GM18520 (cell line): Measurements from ENCODE around the gene S100A16.
"Not testable (repeated sequence)": the region's sequence is repeated elsewhere in the genome, so short reads cannot be mapped to it uniquely, and the experiment has no call there.

Source experiments
- ATAC-seq: cut with Tn5 transposase; IDR thresholded peaks from one replicate; pipeline ENCODE4 v1.9.1; 2021; ENCODE audit not compliant: unreplicated experiment

Gene S100A16, protein sequence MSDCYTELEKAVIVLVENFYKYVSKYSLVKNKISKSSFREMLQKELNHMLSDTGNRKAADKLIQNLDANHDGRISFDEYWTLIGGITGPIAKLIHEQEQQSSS

DNA sequence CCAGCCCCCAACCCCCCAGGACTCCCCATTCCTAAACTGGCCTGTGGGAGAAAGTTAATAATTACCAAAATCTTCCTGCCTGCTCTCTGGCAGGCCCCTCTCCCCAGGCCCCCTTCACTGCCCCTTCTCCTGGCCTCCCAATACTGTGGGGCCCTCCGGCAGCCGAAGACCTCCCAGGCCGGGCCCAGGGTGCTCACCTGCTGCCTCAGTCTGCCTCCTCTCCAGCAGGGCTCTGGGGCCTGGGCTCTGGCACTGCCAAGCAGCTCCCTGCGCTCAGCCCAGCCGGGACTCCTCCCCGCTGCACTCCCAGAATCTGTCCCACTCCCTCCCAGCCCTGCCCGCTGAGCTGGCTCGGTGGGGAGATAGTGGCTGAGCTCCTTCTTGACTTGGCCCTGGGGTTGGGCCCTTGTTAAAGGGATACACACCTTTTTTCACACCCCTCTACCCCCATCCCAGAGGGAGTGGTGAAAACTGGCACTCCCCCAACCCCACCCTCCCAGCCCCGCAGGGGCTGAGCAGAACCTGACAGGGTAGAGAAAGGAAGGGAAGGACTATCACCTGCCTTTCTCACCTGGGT lies at the start of gene S100A16:
Gene S100A16, minus strand, starts transcription at position 383 of the 577 bp plus-strand sequence. CDS start 4,986 bp downstream, outside the sequence.
- no peak for ATAC-seq

DNA sequence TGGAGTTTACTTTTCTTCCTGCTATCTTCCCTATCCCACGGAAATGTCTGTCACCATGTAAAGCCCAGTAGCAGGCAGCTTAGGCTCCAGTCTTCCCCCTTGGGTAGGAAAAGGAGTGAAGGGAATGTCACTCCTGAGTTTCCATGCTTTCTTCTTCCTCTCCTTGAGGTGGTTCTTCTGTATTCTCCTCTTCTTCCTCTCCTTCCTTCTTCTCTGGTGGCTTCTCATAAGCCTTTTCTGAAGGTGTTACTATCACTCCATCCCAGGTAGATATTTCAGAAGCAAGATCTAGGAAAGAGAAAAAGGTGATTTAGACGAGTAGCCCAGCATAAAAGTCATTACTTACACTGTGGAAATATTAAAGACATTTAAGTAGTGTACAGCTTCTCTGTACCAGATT lies 49.3 kb upstream of the S100A16 start:
- no peak for ATAC-seq

DNA sequence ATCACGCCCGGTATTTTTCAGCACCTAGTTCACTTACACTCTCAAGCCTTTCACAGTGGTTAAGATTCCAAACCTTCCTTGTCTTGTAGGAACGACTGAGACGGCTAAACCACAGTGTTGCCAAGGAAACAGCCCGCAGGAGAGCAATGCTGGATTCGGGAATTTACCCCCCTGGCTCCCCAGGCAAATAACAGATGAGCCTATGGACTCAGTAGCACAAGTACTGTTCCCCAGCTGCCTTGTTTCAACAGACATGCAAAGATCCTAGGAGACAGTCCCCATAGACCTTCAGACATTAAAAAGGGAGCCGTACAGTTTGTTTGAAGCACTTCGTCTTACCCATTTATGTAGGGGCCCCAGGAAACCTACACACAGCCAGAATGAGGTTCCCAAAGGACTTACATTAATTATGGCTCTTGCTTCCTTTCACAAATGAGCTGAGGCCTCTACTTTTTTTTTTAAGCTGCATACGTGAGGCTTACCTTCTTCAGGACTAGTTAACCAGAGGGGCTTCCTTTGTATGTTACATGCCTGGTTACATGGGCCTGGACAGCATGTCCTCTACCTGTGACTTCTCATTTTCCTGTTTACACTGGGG lies 48.3 kb upstream of the S100A16 start:
- ATAC-seq, result no peak

DNA sequence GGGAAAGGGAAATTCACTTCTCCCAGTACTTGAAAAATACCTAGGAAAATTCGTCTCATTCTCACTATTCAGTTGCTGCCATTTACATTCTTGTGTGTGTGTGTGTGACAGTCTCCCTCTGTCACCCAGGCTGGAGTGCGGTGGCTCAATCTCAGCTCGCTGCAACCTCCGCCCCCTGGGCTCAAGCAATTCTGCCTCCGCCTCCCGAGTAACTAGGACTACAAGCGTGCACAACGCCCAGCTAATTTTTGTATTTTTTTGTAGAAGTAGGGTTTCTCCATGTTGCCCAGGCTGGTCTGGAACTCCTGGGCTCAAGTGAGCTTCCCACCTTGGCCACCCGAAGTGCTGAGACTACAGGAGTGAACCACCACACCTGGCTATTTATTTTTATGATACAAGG lies 46.7 kb upstream of the S100A16 start:
- no peak for ATAC-seq

DNA sequence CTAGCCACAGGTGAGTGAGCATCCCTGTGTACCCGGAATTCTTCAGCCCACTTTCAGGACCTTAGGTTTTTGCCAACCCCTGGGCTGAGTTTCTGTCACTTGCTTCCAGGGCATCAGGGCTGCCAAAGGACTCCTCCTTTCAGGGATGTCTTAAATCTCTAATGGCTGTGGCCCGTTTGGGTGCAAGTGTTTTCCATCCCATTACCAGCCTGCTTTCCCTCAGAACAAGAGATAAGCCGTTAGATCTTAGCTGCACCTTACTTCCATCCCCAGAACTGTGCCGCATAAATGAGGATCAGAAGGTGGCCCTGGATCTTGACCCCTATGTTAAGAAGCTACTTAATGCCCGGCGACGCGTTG lies 46.2 kb upstream of the S100A16 start:
- ATAC-seq, result no peak

DNA sequence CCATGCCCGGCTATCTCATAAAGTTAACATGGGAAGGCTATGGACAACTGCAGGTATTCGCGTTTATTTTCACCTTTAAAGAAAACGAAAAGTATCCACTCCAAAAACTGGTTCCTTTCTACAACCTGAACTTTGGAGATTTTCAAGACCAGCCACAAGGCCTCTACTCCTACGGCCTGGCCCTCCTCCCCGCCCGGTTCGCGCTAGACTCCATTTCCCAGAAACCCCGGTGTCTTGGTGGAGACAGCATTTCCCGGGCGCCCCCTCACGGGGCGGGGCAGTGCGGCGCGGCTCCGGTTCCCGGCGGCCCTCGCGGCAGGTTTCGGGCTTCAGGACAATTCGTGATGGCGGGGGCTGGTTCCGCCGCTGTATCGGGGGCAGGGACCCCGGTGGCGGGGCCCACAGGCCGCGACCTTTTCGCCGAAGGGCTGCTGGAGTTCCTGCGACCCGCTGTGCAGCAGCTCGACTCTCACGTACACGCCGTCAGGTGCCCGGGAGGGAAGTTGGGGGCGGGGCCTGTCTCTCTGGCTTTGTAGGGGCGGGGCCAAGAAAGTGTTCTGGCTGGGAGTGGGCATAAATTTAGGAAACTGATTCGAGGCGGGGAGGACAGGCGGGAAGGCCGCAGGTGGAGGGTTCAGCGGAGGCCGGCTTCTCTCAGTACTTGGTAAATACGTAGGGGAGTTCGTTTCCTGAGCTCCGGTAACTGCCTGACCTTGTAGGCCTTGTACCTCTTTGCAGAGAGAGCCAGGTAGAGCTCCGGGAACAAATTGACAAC lies 45.6 kb upstream of the S100A16 start, which contains the start of gene SNAPIN:
Gene SNAPIN, plus strand, starts transcription at position 304 of the 775 bp plus-strand sequence. Its CDS starts 41 bp downstream, at position 345.
- peak; percentile 75 for ATAC-seq

DNA sequence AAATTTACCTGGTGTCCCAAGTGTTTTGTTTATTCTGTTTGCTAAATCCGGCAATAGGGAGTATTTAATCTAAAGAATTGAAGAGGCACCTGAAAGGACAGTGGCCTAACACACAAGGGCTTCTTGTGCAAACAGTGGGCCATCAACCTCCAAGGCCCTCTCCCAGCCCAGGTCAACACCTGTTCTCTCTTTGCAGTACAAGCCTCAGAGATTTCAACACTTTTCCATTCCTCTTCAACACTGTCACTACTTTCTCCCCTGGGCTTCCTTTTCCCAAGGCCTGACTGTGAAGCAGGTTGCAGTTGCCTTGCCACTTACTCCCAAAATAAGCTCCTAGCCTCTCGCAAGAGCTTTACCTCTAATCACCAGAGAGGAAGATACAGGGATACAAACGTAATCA lies 42.4 kb upstream of the S100A16 start:
- no peak for ATAC-seq

DNA sequence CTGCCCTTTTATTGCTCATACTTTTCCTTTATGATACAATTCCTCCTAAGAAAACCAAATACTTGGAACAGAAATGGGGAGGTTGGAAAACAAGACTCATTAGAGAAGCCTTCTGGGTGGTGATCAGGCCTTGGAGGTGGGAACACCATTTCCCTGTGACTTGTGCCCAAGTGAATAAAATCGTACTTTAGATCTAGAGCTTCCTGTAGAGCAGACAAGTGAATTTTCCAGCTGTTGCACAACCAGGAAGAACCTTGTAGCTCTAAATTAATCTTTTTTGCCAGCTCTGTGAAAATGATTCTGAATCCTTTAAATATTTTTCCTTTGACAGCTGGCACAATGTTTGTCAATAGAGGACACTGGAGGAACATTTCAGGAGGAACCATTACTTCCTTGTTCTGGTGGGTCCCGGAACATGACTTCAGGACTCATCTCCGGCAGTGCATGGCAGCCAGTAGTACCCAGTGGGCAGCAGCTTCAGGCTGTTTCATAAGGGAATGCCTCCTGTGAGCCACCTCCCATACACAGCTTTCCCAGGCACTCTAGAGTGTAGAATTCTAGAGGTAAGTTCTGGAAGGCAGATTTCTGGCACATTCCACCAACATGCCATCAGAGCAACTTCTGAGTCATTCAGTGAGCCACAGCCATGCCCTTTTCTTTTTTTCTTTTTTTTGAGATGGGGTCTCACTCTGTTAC lies 40.0 kb upstream of the S100A16 start:
- ATAC-seq, result no peak

DNA sequence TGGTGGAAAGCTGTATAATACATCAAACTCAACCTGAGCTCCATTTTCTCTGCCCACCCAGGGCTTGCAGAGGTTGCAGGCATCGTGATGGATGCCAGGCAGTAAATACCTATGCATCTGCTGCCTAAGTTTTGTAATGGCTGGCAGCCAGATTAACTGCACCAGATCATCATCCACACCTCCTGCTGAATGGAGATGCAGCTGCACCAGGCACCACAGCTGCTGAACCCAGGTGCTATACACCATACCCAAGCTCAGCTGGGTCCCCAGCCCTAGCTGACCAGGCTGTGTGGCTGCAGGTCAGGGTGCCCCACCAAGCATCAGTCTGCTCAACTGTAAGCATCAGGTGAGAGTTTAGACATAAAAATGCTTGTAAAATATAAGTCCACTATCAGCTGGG lies 38.8 kb upstream of the S100A16 start:
- no peak for ATAC-seq

DNA sequence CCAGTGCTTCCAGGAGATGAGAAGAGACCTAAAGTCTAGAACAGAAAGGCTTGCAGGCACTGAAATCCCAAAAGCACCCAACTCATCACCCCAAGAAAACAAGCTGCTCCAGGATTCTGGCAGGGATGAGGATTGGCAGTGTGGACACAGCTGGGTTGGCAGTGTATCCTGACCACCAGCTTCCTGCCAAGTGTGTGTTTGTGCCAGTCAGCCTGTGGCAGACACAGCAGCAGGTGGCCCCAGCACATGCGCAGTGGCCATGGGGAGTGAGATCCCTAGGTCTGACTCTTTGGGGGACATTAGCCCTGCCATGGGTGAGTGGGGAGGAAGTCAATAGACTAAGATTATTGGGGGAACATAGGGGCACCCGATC lies 36.9 kb upstream of the S100A16 start:
- no peak for ATAC-seq

DNA sequence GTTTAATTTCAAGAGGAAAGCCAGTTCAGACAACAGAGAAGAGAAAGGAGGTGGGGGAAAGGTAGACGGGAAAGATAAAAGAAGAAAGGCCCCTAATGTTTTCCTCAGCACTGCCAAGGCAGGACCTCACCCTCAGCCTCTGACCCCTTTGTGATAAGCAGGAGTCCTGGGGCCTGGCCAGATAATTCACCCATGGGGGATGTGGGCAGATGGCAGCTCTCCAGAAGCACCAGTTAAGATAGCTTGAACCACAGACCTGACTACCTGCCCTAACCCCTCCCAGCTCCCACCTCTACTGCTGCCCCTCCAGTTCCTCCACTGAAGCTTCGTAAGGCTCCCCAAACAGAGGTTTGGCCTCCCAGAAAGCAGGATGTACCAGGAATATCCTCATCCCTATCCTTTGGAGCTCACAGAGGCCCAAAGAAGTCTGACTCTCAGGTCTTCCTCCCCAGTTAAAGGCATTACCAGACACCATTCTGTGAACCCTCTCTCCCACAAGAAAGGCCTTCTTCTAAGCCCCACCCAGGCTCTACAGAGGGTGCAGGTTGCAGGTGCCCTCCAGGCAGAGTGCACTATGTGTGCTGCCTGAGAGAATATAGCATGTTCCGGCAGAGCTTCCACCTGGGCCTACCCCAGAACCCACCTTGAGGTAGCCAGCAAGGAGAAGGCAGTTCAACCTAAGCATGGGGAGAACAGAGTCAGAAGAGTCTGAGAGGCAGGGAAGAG lies 36.4 kb upstream of the S100A16 start:
- no peak for ATAC-seq

DNA sequence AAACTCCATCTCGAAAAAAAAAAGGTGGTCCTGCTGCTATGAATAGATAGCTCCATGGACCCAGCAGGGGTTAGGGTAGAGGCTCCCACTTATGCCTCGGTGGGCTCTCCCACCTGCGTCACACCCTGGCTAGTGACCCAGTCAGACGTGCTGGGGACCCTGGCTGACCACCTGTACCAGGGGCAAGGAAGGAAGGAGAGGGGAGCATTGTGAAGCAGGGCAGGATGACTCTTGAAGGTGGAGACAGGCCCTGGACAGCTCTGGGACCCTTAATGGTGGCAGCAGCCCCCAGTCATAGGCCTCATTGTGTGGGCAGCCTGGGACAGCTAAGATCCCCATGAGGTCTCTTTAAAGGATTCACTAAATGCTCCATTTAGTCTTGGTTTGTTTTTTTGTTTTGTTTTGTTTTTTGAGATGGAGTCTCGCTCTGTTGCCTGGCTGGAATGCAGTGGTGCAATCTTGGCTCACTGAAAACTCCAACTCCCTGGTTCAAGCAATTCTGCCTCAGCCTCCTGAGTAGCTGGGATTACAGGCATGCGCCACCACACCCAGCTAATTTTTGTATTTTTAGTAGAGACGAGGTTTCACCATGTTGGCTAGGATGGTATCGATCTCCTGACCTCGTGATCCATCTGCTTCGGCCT lies 35.2 kb upstream of the S100A16 start:
- ATAC-seq, result no peak

DNA sequence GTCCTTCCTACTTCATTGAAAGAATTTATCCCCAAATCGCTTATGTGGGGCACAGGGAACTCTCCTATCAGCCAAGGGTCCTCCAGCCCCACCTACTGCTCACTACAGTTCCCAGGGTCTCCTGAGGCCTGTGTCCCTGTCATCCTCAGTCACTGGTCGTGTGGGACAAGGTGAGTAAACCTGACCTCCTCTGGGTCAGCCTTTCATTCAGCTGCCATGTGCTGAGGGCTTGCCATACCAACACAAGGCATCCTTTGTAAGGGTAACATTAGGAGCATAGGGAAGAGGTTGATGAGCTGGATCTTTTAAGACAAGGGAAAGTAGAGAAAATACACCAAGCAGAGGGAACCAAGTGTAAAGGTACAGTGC lies 34.4 kb upstream of the S100A16 start:
- ATAC-seq, result no peak

DNA sequence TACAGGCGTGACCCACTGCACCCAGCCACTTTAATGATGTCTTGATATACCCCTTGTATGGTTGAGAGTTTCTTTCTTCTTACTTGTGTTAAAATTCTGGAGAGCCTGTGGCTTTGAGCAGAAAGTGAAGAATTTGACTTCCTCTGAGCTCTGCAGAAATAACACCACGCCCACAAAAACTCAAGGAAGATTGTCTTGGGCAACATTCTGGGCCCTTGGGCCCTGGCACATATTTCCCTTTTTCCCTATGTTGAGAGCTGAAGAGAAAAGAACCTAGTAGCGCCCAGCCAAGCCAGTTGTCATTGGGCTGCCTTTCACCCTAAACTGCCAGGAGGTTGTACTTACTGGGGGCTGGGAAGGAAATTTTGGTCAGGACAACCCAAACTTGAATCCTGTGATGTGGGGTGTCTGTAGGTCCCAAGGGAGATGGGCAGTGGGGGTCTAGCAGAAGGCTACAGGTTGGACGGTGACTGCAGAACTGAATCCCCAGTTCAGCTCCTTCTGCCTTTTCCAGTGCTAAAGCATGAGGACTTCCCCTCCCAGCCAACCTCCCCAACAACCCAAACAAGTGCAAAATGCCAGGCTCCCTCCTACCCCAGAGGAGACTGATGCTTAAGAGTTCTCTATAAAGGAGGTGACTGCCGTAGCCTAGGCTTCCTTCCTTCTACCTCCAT lies 33.9 kb upstream of the S100A16 start:
- ATAC-seq, result no peak

DNA sequence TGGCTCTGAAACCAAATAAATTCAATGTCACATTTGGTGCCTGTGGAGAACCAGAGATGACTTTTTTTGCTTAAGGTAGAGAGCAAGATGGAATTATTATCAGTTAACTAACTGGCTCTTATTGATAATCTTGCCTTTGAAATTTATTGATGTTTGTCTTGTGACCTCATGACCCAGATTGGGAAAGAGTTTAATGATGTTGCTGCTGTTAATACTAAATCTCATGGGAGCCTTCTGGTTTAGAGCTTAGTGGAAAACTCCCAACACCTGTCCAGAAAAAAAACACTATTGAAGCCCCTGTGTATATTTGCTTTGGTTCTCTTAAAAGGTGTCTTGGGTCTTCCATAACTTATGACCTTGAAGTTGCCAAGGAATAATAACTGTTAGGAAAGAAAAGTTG lies 30.9 kb upstream of the S100A16 start:
- no peak for ATAC-seq

DNA sequence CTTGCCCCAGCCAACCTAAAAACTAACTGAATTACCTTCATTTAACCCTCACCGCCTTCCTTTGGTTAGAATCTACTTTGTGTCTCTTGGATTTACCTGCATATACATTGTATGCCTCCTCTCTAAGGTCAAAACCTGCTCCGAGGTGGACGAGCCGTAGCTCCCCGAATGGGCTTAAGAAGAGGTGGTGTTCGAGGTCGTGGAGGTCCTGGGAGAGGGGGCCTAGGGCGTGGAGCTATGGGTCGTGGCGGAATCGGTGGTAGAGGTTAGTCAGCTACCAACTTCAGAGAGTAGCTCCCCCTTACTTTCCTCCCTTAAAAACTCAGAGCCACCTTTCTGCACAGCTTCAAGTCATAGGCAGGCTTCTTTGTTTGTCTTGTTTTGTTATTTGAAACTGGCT lies 30.2 kb upstream of the S100A16 start:
- no peak for ATAC-seq

DNA sequence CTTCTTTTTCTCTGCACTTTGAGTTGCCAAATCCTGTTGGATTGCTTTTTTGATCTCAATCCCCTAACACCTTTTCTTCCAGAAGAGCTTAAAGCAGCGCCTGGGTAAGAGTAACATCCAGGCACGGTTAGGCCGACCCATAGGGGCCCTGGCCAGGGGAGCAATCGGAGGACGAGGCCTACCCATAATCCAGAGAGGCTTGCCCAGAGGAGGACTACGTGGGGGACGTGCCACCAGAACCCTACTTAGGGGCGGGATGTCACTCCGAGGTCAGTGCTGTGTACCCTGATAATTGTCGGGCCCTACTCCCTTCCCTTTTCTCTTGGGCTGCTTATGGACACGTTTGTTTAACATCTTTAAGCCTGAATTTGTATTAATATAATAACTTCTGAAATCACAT lies 29.2 kb upstream of the S100A16 start:
- ATAC-seq, result no peak

DNA sequence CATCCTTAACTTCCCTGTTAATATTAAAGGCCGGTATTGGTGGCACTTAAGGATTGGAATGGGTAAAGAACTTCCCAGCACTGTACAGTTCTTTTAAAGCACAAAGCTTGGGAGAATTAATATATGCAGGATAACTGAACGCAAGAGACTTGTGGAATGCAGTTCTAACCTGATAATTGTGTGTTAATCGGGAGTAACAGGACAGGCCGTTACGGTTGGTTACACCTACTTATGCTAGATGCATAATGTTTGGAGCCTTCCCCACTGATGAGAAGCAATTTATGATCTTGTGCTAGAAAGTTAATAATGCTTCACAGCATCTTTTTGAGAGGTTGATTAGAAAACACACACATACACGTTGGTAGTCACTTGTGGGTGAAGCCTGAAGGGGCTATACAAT lies 27.9 kb upstream of the S100A16 start:
- no peak for ATAC-seq

DNA sequence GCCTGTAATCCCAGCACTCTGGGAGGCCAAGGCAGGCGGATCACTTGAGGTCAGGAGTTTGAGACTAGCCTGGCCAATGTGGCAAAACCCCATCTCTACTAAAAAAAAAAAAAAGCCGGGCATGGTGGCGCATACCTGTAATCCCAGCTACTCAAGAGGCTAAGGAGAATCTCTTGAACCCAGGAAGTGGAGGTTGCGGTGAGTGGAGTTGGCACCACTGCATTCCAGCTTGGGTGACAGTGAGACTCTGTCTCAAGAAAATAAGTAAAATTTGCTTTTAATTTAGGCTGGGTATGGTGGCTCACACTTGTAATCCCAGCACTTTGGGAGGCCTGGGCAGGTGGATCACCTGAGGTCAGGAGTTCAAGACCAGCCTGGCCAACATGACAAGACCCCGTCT lies 27.3 kb upstream of the S100A16 start:
- not testable (repeated sequence) for ATAC-seq

DNA sequence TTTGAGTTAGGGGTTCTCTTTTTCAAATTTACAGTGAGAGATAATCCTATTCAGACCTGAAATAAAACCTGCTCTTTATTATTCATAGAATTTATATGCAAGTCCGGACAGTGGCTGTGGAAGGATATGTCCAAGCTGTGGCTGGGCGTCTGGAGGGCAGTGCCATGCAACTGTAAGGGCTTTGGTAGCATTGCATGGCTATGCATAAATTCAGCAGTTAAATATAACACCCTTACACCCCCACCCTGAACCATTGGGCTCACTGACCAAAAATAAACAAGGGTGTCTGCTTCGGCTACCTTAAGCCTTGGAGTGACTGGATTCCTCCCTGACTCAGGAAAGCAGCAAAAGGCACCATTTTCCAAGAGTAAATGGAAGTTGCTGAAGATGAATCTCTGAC lies 26.3 kb upstream of the S100A16 start:
- no peak for ATAC-seq
